Effector memory CD4-positive, alpha-beta T cell (primary cell): ENCODE measurements around the gene SMG5.

Experiments used
- DNase-seq, 3 donors: peaks; one replicate each; pipeline ENCODE4 v3.0.0-alpha.2; 2020
- H3K27ac ChIP-seq: 2 replicates; pipeline ENCODE4 v1.7.0; 2013; ENCODE audit warnings: mild to moderate bottlenecking, low read length, moderate library complexity; ENCODE audit not compliant: insufficient read depth, poor library complexity, severe bottlenecking
- H3K27me3 ChIP-seq: replicated peaks from 2 replicates; pipeline ENCODE4 v1.7.0; 2013; ENCODE audit warnings: mild to moderate bottlenecking, low read length; ENCODE audit not compliant: insufficient read depth, control insufficient read depth, poor library complexity, severe bottlenecking
- H3K36me3 ChIP-seq: 2 replicates; pipeline ENCODE4 v1.7.0; 2013; ENCODE audit warnings: mild to moderate bottlenecking, low read length, moderate library complexity; ENCODE audit not compliant: control insufficient read depth, insufficient read depth
- H3K4me1 ChIP-seq: 2 replicates; pipeline ENCODE4 v1.7.0; 2013; ENCODE audit warnings: low read length, mild to moderate bottlenecking; ENCODE audit not compliant: control insufficient read depth, insufficient read depth, poor library complexity, severe bottlenecking
- H3K4me3 ChIP-seq: 2 replicates; pipeline ENCODE4 v1.7.0; 2013; ENCODE audit warnings: low read length, low read depth, mild to moderate bottlenecking; ENCODE audit not compliant: insufficient read depth, poor library complexity, severe bottlenecking
- H3K9me3 ChIP-seq: 2 replicates; pipeline ENCODE4 v1.7.0; 2013; ENCODE audit warnings: mild to moderate bottlenecking, low read length, moderate library complexity; ENCODE audit not compliant: control insufficient read depth

SMG5 gene

GRCh38 chr1:156246241-156246780 lies 36.3 kb downstream of the SMG5 start:
- Histone ChIP-seq H3K4me1 (peaks cover 6% of the 10 kb centered on the region), H3K4me3 (no peak overlapping the region), H3K27me3 (no peaks in the 10 kb centered on the region), H3K36me3 (peaks cover 13% of the 10 kb centered on the region), H3K27ac (no peak overlapping the region), H3K9me3 (no peaks in the 10 kb centered on the region)
- DNase-seq: no peak

GRCh38 chr1:156245451-156246232 lies 37.0 kb downstream of the SMG5 start:
- Histone ChIP-seq H3K27me3 (no peaks in the 10 kb centered on the region), H3K27ac (peak overlapping the region; percentile 0), H3K4me3 (peak overlapping the region; percentile 59), H3K36me3 (peaks cover 9% of the 10 kb centered on the region), H3K4me1 (peaks cover 6% of the 10 kb centered on the region), H3K9me3 (no peaks in the 10 kb centered on the region)
- no peak for DNase-seq

GRCh38 chr1:156244712-156245111 lies 37.9 kb downstream of the SMG5 start:
- Histone ChIP-seq H3K4me3 (no peak overlapping the region), H3K27me3 (no peaks in the 10 kb centered on the region), H3K9me3 (no peaks in the 10 kb centered on the region), H3K4me1 (peaks cover 6% of the 10 kb centered on the region), H3K36me3 (peaks cover 6% of the 10 kb centered on the region), H3K27ac (no peak overlapping the region)
- DNase-seq: no peak

- no peak overlapping the region for H3K4me3 ChIP-seq
- H3K27me3 ChIP-seq: no peaks in the 10 kb centered on the region
- DNase-seq: no peak
- H3K36me3 ChIP-seq: peaks cover 10% of the 10 kb centered on the region
- no peaks in the 10 kb centered on the region for H3K9me3 ChIP-seq
- peaks cover 6% of the 10 kb centered on the region for H3K4me1 ChIP-seq
- no peak overlapping the region for H3K27ac ChIP-seq
These were observed 38.5 kb downstream of the SMG5 start for GRCh38 chr1:156244126-156244525.

- H3K27ac ChIP-seq: no peak overlapping the region
- peaks cover 6% of the 10 kb centered on the region for H3K4me1 ChIP-seq
- no peaks in the 10 kb centered on the region for H3K27me3 ChIP-seq
- peaks cover 24% of the 10 kb centered on the region for H3K36me3 ChIP-seq
- H3K9me3 ChIP-seq: no peaks in the 10 kb centered on the region
- no peak overlapping the region for H3K4me3 ChIP-seq
- DNase-seq: no peak
These were observed 39.9 kb downstream of the SMG5 start for GRCh38 chr1:156242738-156243137.

- H3K27me3 ChIP-seq: no peaks in the 10 kb centered on the region
- DNase-seq: no peak
- H3K4me3 ChIP-seq: no peak within 1 kb of the TSS
- H3K9me3 ChIP-seq: no peaks in the 10 kb centered on the region
- peaks cover 29% of the 10 kb centered on the region for H3K36me3 ChIP-seq
- H3K27ac ChIP-seq: no peak within 1 kb of the TSS
- peaks cover 6% of the 10 kb centered on the region for H3K4me1 ChIP-seq
These were observed 40.7 kb downstream of the SMG5 start, which contains the start of gene BGLAP for GRCh38 chr1:156241926-156242325. Gene BGLAP, plus strand, starts transcription at chr1:156242184. Its CDS starts 48 bp downstream, at chr1:156242232.

- Histone ChIP-seq H3K36me3 (peaks cover 35% of the 10 kb centered on the region), H3K4me1 (peaks cover 6% of the 10 kb centered on the region), H3K4me3 (no peak overlapping the region), H3K27me3 (no peaks in the 10 kb centered on the region), H3K9me3 (no peaks in the 10 kb centered on the region), H3K27ac (no peak overlapping the region)
- no peak for DNase-seq
These were observed 41.3 kb downstream of the SMG5 start for GRCh38 chr1:156241311-156241811.

GRCh38 chr1:156238248-156238647 lies 44.4 kb downstream of the SMG5 start:
- Histone ChIP-seq H3K27ac (no peak overlapping the region), H3K27me3 (no peaks in the 10 kb centered on the region), H3K4me3 (no peak overlapping the region), H3K4me1 (no peaks in the 10 kb centered on the region), H3K9me3 (no peaks in the 10 kb centered on the region), H3K36me3 (peaks cover 43% of the 10 kb centered on the region)
- DNase-seq: no peak

- DNase-seq: no peak
- Histone ChIP-seq H3K4me3 (no peak overlapping the region), H3K9me3 (no peaks in the 10 kb centered on the region), H3K27me3 (no peaks in the 10 kb centered on the region), H3K4me1 (no peaks in the 10 kb centered on the region), H3K27ac (no peak overlapping the region), H3K36me3 (peaks cover 49% of the 10 kb centered on the region)
These were observed 46.5 kb downstream of the SMG5 start for GRCh38 chr1:156236164-156236563.

- Histone ChIP-seq H3K27ac (no peak overlapping the region), H3K36me3 (peaks cover 41% of the 10 kb centered on the region)
- no peak for DNase-seq
These were observed 49.0 kb downstream of the SMG5 start for GRCh38 chr1:156233426-156234127.

More at GRCh38 chr1:156233426-156234127, 49.0 kb downstream of the SMG5 start:
- no peaks in the 10 kb centered on the region for H3K4me1 ChIP-seq
- no peak overlapping the region for H3K4me3 ChIP-seq
- no peaks in the 10 kb centered on the region for H3K9me3 ChIP-seq
- no peaks in the 10 kb centered on the region for H3K27me3 ChIP-seq
